Measurements from ENCODE around the gene ZNF385B.
"Not testable (repeated sequence)": the region's sequence is repeated elsewhere in the genome, so short reads cannot be mapped to it uniquely, and the experiment has no call there.

Gene ZNF385B

DNA sequence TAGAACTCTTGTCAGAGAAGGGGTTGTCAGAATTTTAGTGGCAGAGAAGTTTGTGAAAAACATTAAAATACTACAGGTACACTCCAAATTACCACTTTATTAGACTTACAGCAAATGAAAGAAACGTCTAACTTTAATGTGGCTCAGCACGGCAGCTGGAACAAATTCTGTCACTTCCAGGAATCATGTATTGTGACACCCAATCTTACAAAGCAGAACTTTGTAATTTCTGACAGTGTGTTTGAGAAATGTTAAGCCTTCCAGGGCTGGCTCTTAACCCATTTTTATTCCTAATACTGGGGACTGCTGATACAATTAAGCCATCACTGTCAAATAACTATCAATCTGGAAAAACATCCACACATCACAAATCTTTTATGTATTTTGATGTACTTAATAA is 216.4 kb downstream of the ZNF385B start:
- H3K27me3 ChIP-seq (ENCODE audit: insufficient read depth, low read length): no peaks in the 10 kb centered on the region
- no peak overlapping the region for H2AFZ ChIP-seq (ENCODE audit: low read depth, low read length)
- no peaks in the 10 kb centered on the region for H3K36me3 ChIP-seq (ENCODE audit: insufficient read depth, low read length)
- H3K4me1 ChIP-seq (ENCODE audit: insufficient read depth, low read length): peaks cover 27% of the 10 kb centered on the region
- no peak overlapping the region for H3K4me3 ChIP-seq (ENCODE audit: low read length)
- H3K9me3 ChIP-seq (ENCODE audit: low read length): no peaks in the 10 kb centered on the region

DNA sequence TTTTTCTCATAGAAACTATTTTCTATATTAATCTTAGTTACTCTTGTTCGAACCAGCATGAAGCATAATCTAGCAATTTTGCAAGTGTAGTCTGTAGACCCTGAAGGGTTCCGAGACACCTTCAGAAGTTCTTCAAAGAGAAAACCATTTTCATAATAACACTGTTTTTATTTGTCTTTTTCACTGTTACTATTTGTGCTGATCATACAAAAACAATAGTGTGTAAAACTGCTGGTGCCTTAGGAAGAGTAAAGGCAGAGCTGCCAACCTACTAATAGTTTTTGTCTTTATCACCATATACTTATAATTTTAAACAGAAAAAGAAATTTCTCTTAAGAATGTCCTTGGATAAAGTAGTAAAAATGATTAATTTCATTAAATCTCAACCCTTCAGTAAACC is 218.9 kb downstream of the ZNF385B start:
- H3K4me3 ChIP-seq (ENCODE audit: low read length): no peak overlapping the region
- no peaks in the 10 kb centered on the region for H3K9me3 ChIP-seq (ENCODE audit: low read length)
- no peaks in the 10 kb centered on the region for H3K36me3 ChIP-seq (ENCODE audit: insufficient read depth, low read length)
- no peaks in the 10 kb centered on the region for H3K27me3 ChIP-seq (ENCODE audit: insufficient read depth, low read length)
- H2AFZ ChIP-seq (ENCODE audit: low read depth, low read length): no peak overlapping the region
- H3K4me1 ChIP-seq (ENCODE audit: insufficient read depth, low read length): peaks cover 20% of the 10 kb centered on the region

DNA sequence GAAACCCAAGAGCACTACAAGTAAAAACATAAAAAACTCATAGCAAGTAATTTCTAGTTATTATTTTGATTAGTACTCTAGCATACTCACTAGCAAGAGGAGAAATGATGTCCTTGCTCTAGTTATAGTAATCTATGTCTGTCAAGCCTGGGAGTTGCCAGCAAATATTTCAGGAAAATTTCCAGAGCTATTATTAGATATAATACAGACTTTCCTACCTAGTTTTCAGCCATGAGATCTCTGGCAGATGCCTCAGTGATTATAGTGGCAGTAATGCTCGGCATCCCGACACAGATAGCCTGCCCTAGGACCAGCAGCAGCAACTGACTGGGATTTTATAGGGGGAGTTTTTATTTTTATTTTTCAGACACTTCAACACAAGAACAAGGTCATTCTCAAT is 224.4 kb downstream of the ZNF385B start:
- Histone ChIP-seq H3K4me1 (ENCODE audit: insufficient read depth, low read length) (no peaks in the 10 kb centered on the region), H2AFZ (ENCODE audit: low read depth, low read length) (no peak overlapping the region), H3K36me3 (ENCODE audit: insufficient read depth, low read length) (no peaks in the 10 kb centered on the region), H3K9me3 (ENCODE audit: low read length) (no peaks in the 10 kb centered on the region), H3K4me3 (ENCODE audit: low read length) (no peak overlapping the region), H3K27me3 (ENCODE audit: insufficient read depth, low read length) (no peaks in the 10 kb centered on the region)

DNA sequence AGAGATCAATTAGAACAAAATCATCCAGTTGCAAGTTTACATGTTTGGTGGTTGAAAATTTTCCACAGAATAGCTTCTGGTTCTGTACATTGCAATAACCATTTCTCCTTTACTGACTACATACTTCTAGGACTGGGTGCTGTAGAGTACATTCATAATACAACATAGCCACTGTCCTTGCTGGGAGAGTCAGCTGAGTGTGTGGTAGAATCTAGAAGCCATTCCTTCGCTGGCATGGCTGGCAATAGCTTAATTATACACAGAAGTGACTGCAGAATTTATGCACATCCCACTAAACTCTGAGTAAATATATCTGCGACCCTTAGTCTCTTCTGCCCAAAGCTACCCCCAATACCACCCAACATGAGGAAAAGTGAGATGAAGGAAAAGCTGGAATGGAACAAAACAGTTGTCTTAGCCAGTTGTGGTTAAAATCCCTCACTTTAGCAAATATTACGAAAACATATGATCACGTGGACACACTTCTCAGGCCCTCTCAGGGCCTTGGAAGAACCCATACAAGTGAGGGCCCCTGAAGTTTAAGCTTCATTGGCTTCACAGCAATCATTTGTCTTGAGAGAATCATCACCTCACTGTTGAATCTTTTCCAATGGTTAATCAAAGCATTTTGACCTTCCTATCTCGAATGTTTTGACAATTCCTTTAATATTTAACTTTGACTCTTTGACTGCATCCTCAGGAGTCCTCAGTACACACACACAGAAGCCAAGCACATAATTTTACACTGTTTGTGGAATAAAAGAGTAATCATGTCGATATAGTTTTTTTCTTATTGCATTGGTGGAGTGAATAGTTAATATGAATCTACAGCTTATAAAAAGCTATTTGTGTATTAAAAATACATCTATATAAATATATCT is 225.1 kb downstream of the ZNF385B start:
- Histone ChIP-seq H2AFZ (ENCODE audit: low read depth, low read length) (no peak overlapping the region), H3K27me3 (ENCODE audit: insufficient read depth, low read length) (no peaks in the 10 kb centered on the region), H3K4me1 (ENCODE audit: insufficient read depth, low read length) (no peaks in the 10 kb centered on the region), H3K4me3 (ENCODE audit: low read length) (no peak overlapping the region), H3K36me3 (ENCODE audit: insufficient read depth, low read length) (no peaks in the 10 kb centered on the region), H3K9me3 (ENCODE audit: low read length) (no peaks in the 10 kb centered on the region)

DNA sequence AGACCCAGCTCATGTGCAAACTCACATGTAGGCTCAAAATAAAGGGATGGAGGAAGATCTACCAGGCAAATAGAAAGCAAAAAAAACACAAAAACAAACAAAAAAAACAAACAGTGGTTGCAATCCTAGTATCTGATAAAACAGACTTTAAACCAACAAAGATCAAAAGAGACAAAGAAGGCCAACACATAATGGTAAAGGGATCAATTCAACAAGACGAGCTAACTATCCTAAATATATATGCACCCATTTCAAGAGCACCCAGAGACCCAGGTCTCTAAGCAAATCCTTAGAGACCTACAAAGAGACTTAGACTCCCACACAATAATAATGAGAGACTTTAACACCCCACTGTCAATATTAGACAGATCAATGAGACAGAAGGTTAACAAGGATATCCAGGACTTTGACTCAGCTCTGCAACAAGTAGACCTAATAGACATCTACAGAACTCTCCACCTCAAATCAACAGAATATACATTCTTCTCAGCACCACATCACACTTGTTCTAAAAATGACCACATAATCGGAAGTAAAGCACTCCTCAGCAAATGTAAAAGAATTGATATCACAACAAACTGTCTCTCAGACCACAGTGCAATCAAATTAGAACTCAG is 229.5 kb downstream of the ZNF385B start:
- not testable (repeated sequence) for H3K27me3 ChIP-seq (ENCODE audit: insufficient read depth, low read length); H3K9me3 ChIP-seq (ENCODE audit: low read length); H3K36me3 ChIP-seq (ENCODE audit: insufficient read depth, low read length); H3K4me1 ChIP-seq (ENCODE audit: insufficient read depth, low read length); H2AFZ ChIP-seq (ENCODE audit: low read depth, low read length); H3K4me3 ChIP-seq (ENCODE audit: low read length)

DNA sequence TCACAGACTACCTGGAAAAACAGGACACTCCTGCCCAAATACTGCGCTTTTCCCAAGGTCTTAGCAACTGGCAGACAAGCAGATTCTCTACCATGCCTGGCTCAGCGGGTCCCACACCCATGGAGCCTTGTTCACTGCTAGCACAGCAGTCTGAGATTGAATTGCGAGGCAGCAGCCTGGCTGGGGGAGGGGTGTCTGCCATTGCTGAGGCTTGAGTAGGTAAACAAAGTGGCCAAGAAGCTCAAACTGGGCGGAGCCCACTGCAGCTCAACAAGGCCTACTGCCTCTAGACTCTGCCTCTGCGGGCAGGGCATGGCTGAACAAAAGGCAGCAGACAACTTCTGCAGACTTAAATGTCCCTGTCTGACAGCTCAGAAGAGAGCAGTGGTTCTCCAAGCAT is 231.6 kb downstream of the ZNF385B start:
- not testable (repeated sequence) for H3K9me3 ChIP-seq (ENCODE audit: low read length); H3K36me3 ChIP-seq (ENCODE audit: insufficient read depth, low read length); H3K27me3 ChIP-seq (ENCODE audit: insufficient read depth, low read length); H3K4me1 ChIP-seq (ENCODE audit: insufficient read depth, low read length); H3K4me3 ChIP-seq (ENCODE audit: low read length); H2AFZ ChIP-seq (ENCODE audit: low read depth, low read length)

DNA sequence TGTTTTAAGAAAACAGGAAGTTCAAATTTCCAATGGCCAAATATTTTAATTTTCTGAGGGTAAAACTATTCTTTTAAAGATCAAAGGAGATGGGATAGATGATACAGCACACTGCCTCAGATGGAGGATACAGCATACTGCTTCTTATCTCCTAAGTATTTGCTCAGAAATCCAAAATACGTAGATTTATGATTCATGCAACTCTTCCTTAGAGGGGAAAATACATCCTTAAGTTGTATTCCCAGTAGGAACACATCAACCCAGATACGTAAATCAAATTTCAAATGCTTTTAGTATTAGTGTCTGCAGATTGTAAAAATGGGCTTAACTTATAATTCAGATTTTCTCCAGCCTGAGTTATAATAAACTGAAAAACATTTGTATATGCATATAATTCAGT is 235.2 kb downstream of the ZNF385B start:
- Histone ChIP-seq H2AFZ (ENCODE audit: low read depth, low read length) (no peak overlapping the region), H3K27me3 (ENCODE audit: insufficient read depth, low read length) (no peaks in the 10 kb centered on the region)

DNA sequence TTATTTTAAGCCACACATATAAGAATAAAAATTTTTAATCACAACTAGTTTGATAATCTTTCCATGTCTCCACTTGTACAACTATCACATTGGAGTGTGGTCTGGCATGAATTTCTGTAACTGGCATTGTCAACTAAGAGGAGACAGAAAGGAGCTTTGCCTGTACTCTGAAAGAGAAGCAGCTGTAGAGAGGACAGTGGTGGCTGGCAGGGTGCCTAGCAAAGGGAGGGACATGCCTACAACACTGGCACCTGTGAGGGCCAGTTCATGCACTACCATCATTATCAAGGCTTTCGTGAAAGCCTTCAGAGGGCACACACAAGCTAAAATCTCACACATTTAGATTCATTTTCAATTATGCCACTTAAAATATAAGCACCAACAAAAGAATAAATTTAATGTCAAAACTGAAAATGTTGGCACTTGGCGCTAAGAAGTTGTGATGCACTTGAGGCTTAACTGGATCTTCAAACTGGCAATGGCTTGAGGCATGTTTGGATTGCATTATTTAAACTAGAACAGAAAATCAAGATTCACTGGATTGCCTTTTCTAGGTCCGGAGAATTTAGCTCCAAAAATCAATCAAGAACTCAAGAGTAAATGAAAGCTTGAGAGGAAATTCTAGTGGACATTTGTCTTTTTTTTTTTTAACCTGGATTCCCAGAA is 238.6 kb downstream of the ZNF385B start:
- Histone ChIP-seq H3K9me3 (ENCODE audit: low read length) (no peaks in the 10 kb centered on the region), H3K27me3 (ENCODE audit: insufficient read depth, low read length) (no peaks in the 10 kb centered on the region), H3K4me1 (ENCODE audit: insufficient read depth, low read length) (no peaks in the 10 kb centered on the region), H3K36me3 (ENCODE audit: insufficient read depth, low read length) (no peaks in the 10 kb centered on the region), H3K4me3 (ENCODE audit: low read length) (no peak overlapping the region), H2AFZ (ENCODE audit: low read depth, low read length) (no peak overlapping the region)

More for the DNA sequence above, 235.2 kb downstream of the ZNF385B start:
- Histone ChIP-seq H3K9me3 (ENCODE audit: low read length) (no peaks in the 10 kb centered on the region), H3K4me3 (ENCODE audit: low read length) (no peak overlapping the region), H3K36me3 (ENCODE audit: insufficient read depth, low read length) (no peaks in the 10 kb centered on the region), H3K4me1 (ENCODE audit: insufficient read depth, low read length) (peaks cover 2% of the 10 kb centered on the region)

DNA sequence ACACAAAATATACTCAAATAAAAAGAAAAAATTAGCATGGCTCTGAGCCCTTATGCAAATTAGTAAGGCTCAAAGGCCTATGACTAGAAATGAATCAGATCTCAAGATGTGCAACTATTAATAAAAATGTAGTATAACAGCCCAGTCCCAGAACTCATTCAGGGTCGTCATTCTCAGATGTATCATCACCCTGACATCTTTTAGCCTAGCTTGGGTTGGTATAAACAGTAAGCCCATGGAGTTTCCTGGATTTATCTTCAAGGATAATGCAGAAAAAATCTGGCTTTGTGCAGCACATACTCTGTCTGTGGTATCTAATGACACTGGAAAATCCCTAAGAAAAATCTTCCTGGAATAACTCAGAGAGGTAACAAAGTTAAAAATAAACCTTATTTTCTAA is 239.3 kb downstream of the ZNF385B start:
- Histone ChIP-seq H3K27me3 (ENCODE audit: insufficient read depth, low read length) (no peaks in the 10 kb centered on the region), H2AFZ (ENCODE audit: low read depth, low read length) (no peak overlapping the region), H3K9me3 (ENCODE audit: low read length) (no peaks in the 10 kb centered on the region)

DNA sequence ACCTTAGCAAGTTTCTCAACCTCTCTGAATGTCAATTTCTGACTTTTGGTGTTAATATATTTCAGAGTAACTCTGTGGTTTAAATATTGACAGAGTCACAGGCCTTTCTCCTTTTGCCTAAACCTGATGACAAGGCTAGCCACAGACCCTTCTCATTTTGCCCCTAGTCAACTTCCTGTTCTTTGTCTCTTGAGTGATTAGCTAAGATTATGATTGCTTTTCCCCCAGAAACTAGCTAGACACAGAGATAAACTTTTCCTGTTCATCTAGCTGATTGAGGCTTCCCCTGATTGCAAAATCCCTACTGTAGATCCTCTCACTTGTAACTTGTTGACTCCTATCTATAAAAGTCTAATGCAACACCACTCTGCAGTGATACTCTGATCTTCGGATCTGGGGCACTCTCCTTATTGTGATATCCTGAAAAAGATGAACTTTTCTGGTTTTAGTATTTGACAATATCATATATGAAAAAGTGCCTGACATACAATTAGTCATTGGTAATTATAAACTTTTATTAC is 241.4 kb downstream of the ZNF385B start:
- Histone ChIP-seq H3K9me3 (ENCODE audit: low read length) (no peaks in the 10 kb centered on the region), H3K4me1 (ENCODE audit: insufficient read depth, low read length) (no peaks in the 10 kb centered on the region), H2AFZ (ENCODE audit: low read depth, low read length) (no peak overlapping the region), H3K36me3 (ENCODE audit: insufficient read depth, low read length) (no peaks in the 10 kb centered on the region), H3K4me3 (ENCODE audit: low read length) (no peak overlapping the region), H3K27me3 (ENCODE audit: insufficient read depth, low read length) (no peaks in the 10 kb centered on the region)

More for the DNA sequence above, 239.3 kb downstream of the ZNF385B start:
- H3K36me3 ChIP-seq (ENCODE audit: insufficient read depth, low read length): no peaks in the 10 kb centered on the region
- no peak overlapping the region for H3K4me3 ChIP-seq (ENCODE audit: low read length)
- H3K4me1 ChIP-seq (ENCODE audit: insufficient read depth, low read length): no peaks in the 10 kb centered on the region

DNA sequence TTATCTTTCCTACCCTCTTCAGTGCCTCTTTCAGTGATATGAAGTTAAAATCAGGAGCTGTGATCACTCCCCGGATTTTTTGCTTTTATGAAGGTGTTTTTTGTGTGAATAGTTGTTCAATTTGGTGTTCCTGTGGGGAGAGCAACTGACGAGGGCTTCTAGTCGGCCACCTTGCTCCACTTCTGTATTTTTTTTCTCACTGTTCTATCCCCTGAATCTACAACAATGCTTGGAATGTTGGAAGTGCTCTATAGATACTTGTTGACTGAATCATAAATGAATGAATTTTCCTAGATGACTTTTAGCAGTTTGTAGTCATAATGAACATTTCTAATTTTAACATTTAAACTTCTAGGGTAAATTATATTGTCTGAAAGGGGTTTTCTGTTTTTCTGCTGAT is 247.3 kb downstream of the ZNF385B start:
- Histone ChIP-seq H2AFZ (ENCODE audit: low read depth, low read length) (no peak overlapping the region), H3K9me3 (ENCODE audit: low read length) (no peaks in the 10 kb centered on the region), H3K36me3 (ENCODE audit: insufficient read depth, low read length) (no peaks in the 10 kb centered on the region), H3K4me1 (ENCODE audit: insufficient read depth, low read length) (no peaks in the 10 kb centered on the region), H3K27me3 (ENCODE audit: insufficient read depth, low read length) (no peaks in the 10 kb centered on the region), H3K4me3 (ENCODE audit: low read length) (no peak overlapping the region)

DNA sequence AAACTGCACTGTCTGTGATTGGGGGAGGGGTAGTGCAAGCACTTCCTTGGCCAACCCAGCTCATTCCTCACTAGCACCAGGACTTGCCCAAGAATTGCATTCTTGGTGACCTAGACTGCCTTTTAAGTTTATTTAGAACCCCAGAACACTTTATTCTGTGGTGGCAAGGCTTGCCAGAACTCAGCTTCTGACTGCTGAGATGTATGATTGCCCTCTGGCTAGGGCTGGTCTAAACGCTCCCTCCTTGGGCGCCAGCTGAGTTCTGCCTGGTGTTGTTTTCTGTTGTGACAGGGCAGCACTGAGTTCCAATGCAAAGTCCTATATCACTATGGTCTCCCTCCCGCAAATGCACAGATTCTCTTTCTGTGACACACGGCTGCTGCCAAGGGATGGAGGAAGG is 247.7 kb downstream of the ZNF385B start:
- Histone ChIP-seq H3K4me1 (ENCODE audit: insufficient read depth, low read length) (no peaks in the 10 kb centered on the region), H2AFZ (ENCODE audit: low read depth, low read length) (no peak overlapping the region), H3K4me3 (ENCODE audit: low read length) (no peak overlapping the region), H3K27me3 (ENCODE audit: insufficient read depth, low read length) (no peaks in the 10 kb centered on the region), H3K36me3 (ENCODE audit: insufficient read depth, low read length) (no peaks in the 10 kb centered on the region), H3K9me3 (ENCODE audit: low read length) (no peaks in the 10 kb centered on the region)

DNA sequence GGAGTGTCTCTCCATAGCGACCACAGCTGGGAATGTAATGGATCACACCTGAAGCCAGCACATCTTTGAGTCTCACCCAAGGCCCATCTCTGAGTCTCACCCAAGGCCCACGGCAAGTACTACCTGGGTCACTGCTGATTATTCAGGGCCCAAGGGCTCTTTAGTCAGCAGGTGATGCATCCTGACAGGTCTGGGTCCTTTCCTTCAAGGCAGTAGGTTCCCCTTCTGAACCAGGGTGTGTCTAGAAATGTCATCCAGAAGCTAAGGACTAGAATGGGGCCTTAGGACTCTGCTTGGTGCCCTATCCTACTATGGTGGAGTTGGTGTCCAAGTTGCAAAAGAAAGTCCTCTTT is 248.1 kb downstream of the ZNF385B start:
- H3K9me3 ChIP-seq (ENCODE audit: low read length): no peaks in the 10 kb centered on the region
- peaks cover 2% of the 10 kb centered on the region for H3K4me1 ChIP-seq (ENCODE audit: insufficient read depth, low read length)
- H3K4me3 ChIP-seq (ENCODE audit: low read length): no peak overlapping the region
- no peaks in the 10 kb centered on the region for H3K27me3 ChIP-seq (ENCODE audit: insufficient read depth, low read length)
- H2AFZ ChIP-seq (ENCODE audit: low read depth, low read length): no peak overlapping the region
- H3K36me3 ChIP-seq (ENCODE audit: insufficient read depth, low read length): no peaks in the 10 kb centered on the region

All from neuron (in vitro differentiated cells).